Kidney (tissue), 14 donors: ENCODE data around the gene SLC7A4. TPM values are rescaled to one million over a fixed set of nuclear protein-coding genes. Genes with fewer than 3 reads are reported as not detected.

Source experiments
- DNase-seq, 5 donors: peaks; one replicate each; pipeline ENCODE4 v3.0.0-alpha.2; 2013 to 2020
- FAIRE-seq: peaks from 2 replicates; lab custom pipeline; 2012; peaks lifted over from hg19 to GRCh38; lab: Jason Lieb, UNC
- H3K27ac ChIP-seq, 2 donors: one replicate each; pipeline ENCODE4 v1.7.0; 2013; ENCODE audit warnings: low read depth in 2 of 2, low read length in 2 of 2, inconsistent platforms in 1 of 2
- H3K27me3 ChIP-seq: one replicate; pipeline ENCODE4 v1.7.1; 2013; ENCODE audit warnings: low read length, inconsistent platforms; ENCODE audit not compliant: control insufficient read depth, insufficient read depth
- H3K36me3 ChIP-seq, 3 donors: one replicate each; pipeline versions ENCODE4 v1.7.0 to v1.7.1; 2013; ENCODE audit warnings: low read length in 3 of 3, control low read depth in 1 of 3, inconsistent platforms in 1 of 3; ENCODE audit not compliant: insufficient read depth in 3 of 3, control insufficient read depth in 2 of 3
- H3K4me1 ChIP-seq, 3 donors: one replicate each; pipeline versions ENCODE4 v1.7.0 to v1.7.1; 2013; ENCODE audit warnings: low read length in 3 of 3, inconsistent platforms in 1 of 3, low read depth in 1 of 3; ENCODE audit not compliant: control insufficient read depth in 2 of 3, insufficient read depth in 2 of 3
- H3K4me3 ChIP-seq, 3 donors: one replicate each; pipeline versions ENCODE4 v1.7.0 to v1.8.1; 2013; ENCODE audit warnings: low read length in 3 of 3, control low read depth in 1 of 3, inconsistent platforms in 1 of 3
- H3K9ac ChIP-seq, 3 donors: one replicate each; pipeline versions ENCODE4 v1.7.0 to v1.7.1; 2013; ENCODE audit warnings: low read length in 3 of 3, control low read depth in 1 of 3, inconsistent platforms in 1 of 3
- H3K9me3 ChIP-seq, 3 donors: one replicate each; pipeline versions ENCODE4 v1.7.0 to v1.7.1; 2013; ENCODE audit warnings: low read length in 3 of 3, control low read depth in 1 of 3, inconsistent platforms in 1 of 3; ENCODE audit not compliant: control insufficient read depth in 2 of 3, insufficient read depth in 1 of 3
- intact Hi-C: fragments of 100-400 bp; cut with DNase I; formaldehyde crosslinking; loops from one replicate; pipeline ENCODE4 v1.11.1; 2022
- polyA plus RNA-seq: library from polyadenylated mRNA; stranded (reverse); fragments of 350-450 nt; fragmentation: Illumina TruSeq; extraction: RNeasy Lipid Tissue Mini Kit (QIAGEN cat#74804); gene quantifications from one replicate; pipeline ENCODE4 v1.2.3, GENCODE V29; 2014; ENCODE audit warnings: low read depth, low replicate concordance; ENCODE audit not compliant: insufficient read depth
- total RNA-seq: library from RNA; stranded (reverse); fragmentation: NEBNext Ultra II Directional; extraction: Animal tissue kit (Norgen Biotek cat#: 25700); gene quantifications from one replicate; pipeline ENCODE4 v1.2.1, GENCODE V29; 2021
- TF ChIP-seq, protein P1 (sequence below): IDR thresholded peaks from 3 replicates; pipeline ENCODE4 v1.5.1; 2012; ENCODE audit warnings: mild to moderate bottlenecking, moderate library complexity, borderline replicate concordance; ENCODE audit not compliant: insufficient read depth; ENCODE audit errors: extremely low read depth
- donor health status: control.
- donor health status: control.
- donor health status: control.
- donor health status: control.
- donor health status: control.
- donor health status: DM: yes; HTN: yes; CAD: no.
- donor health status: Normal renal cell carcinoma (clear cell type).

SLC7A4 gene
- total and polyA plus RNA-seq, 2 donors from 2014 or later: 0.57 to 1.2 TPM

DNA sequence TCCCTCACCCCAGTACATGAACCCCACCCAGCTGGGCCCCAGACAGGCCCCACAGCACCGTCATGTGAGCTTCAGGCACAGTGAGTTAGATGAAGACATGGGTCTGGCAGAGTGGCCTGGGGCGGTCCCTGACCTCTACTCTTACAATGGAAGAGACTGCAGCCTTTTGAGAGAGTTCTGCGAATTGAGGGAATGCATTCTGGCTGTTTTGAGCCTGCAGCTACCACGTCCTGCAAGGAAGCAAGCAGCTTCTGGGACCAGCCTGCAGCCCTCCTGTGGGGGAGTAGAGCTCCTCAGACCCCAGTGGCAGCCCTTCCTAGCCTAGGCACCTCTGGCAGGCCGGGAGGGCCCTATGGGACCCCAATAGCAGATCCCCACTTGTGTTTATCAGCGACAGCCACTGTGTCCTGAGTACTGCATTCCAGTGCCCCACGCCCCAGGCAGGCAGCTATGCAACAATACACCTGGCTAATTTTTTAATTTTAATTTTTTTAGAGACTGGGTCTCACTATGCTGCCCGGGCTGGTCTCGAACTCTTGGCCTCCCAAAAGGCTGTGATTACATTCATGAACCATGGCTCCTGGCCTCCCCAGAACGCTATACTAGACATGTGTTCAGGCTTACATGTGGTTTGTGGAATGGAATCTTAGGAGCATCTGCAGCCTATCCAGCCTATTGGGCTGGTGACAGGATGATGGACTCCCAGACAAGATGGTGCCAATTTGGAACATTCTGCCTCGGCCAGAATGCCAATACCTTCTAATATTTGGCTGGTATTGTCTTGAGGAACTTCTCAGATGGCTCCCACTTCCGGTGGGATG is 717 bp upstream of the SLC7A4 start:
- no peak overlapping the region for H3K9ac ChIP-seq
- H3K4me3 ChIP-seq: no peak overlapping the region
- FAIRE-seq: no peak

DNA sequence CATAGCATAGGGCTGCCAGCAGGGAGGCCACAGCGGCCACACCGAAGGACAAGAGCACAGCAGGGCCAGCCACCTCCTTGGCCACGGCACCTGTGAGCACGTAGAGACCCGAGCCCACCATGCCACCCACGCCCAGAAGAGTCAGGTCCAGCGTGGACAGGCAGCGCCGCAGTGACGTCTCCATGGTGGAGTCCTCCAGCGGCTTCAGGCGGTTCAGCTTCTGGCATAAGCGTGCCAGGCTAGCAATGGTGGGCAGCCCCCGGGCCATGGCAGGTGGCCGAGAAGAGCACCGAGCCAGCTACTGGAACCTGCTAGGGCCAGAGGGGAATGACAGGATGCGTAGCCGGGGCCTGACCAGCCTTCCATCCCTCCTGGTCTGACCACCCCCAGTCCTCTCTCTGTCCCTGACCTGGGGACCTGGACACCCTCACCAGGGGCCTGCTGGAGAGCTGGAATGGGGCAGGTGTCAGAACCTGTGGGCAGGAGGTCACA is 770 bp downstream of the SLC7A4 start:
- Histone ChIP-seq H3K9me3 (no peaks in the 10 kb centered on the region), H3K9ac (no peak overlapping the region), H3K27ac (no peak overlapping the region), H3K36me3 (no peaks in the 10 kb centered on the region), H3K4me1 (peaks cover 0 to 7% (median 0%) of the 10 kb centered on the region in 3 donors), H3K4me3 (no peak overlapping the region), H3K27me3 (no peaks in the 10 kb centered on the region)
- DNase-seq (no peak), FAIRE-seq (no peak)
- intact Hi-C loops: no loop called here
- TF ChIP-seq, protein P1, sequence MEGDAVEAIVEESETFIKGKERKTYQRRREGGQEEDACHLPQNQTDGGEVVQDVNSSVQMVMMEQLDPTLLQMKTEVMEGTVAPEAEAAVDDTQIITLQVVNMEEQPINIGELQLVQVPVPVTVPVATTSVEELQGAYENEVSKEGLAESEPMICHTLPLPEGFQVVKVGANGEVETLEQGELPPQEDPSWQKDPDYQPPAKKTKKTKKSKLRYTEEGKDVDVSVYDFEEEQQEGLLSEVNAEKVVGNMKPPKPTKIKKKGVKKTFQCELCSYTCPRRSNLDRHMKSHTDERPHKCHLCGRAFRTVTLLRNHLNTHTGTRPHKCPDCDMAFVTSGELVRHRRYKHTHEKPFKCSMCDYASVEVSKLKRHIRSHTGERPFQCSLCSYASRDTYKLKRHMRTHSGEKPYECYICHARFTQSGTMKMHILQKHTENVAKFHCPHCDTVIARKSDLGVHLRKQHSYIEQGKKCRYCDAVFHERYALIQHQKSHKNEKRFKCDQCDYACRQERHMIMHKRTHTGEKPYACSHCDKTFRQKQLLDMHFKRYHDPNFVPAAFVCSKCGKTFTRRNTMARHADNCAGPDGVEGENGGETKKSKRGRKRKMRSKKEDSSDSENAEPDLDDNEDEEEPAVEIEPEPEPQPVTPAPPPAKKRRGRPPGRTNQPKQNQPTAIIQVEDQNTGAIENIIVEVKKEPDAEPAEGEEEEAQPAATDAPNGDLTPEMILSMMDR: no peak

More for the DNA sequence above, 717 bp upstream of the SLC7A4 start:
- Histone ChIP-seq H3K4me1 (peaks cover 0 to 7% (median 0%) of the 10 kb centered on the region in 3 donors), H3K9me3 (no peaks in the 10 kb centered on the region), H3K27me3 (no peaks in the 10 kb centered on the region), H3K27ac (no peak overlapping the region), H3K36me3 (no peaks in the 10 kb centered on the region)
- DNase-seq: no peak
- TF ChIP-seq, protein P1: no peak
- intact Hi-C loops: no loop called here

DNA sequence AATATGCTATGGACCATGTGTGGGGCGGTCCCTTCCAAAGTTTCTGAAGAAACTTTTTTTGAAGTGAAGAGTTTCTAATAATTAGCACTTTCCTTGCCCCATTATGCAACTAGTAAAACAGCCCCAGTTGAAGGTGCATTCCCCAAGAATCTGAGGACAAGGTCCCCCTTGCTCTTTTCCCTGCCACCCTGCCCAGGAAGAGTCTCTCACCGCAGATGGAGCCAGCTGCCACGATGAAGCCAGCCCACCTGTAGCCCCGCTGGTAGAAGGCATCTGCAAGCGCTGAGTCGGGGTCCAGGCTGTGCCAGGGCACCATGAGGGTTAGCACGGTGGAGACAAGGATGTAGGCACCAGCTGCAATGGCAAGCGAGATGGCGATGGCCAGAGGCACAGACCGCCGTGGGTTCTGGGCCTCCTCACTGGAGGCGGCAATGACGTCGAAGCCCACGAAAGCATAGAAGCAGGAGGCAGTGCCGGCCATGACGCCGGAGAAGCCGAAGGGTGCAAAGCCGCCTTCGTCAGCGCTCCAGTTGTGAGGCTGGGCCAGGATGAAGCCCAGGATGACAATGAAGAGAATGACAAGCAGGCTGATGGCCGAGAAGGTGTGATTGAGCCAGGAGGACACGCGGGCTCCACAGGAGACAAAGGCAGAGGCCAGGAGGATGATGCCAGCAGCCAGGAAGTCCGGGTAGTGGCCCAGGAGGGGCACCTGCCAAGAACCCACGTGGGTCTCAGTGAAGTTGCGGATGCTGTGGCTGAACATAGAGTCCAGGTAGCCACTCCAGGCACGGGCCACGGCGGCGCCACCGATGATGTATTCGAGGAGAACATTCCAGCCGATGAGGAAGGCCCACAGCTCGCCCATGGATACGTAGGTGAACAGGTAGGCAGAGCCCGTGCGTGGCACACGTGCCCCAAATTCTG is 1.5 kb downstream of the SLC7A4 start:
- Histone ChIP-seq H3K4me3 (no peak overlapping the region), H3K27ac (no peak overlapping the region), H3K4me1 (peaks cover 0 to 7% (median 0%) of the 10 kb centered on the region in 3 donors), H3K27me3 (no peaks in the 10 kb centered on the region), H3K36me3 (no peaks in the 10 kb centered on the region), H3K9ac (no peak overlapping the region), H3K9me3 (no peaks in the 10 kb centered on the region)
- intact Hi-C loops: no loop called here
- no peak for FAIRE-seq
- TF ChIP-seq, protein P1: no peak
- no peak for DNase-seq
